K562 (cell line): ENCODE measurements around the gene NCOA4. TPM values are rescaled to one million over a fixed set of nuclear protein-coding genes. Genes with fewer than 3 reads are reported as not detected.

Experiments
- BRD4 ChIP-seq: fragments of 200-600 bp; sonication (generic); IDR thresholded peaks from 2 replicates; pipeline ENCODE4 v1.6.1; 2017; ENCODE audit warnings: inconsistent platforms
- CREB3 ChIP-seq: fragments of 450-650 bp; conservative IDR thresholded peaks from 2 replicates; pipeline ENCODE4 v1.6.1; 2016; ENCODE audit warnings: missing genetic modification characterization, low read depth, mild to moderate bottlenecking, missing compliant biosample characterization, moderate library complexity
- DACH1 ChIP-seq: fragments of 450-650 bp; IDR thresholded peaks from 2 replicates; pipeline ENCODE4 v1.6.1; 2018; ENCODE audit not compliant: partially characterized antibody
- FOSL1 ChIP-seq: fragments of 200-800 bp; sonication (Bioruptor generic); conservative IDR thresholded peaks from 2 replicates; pipeline ENCODE4 v1.6.1; 2016; ENCODE audit warnings: missing genetic modification characterization, missing compliant biosample characterization
- HOXB6 ChIP-seq: fragments of 250-450 bp; sonication (Bioruptor Pico); IDR thresholded peaks from 2 replicates; pipeline ENCODE4 v1.5.1; 2022; ENCODE audit warnings: mild to moderate bottlenecking, borderline replicate concordance
- IRF9 ChIP-seq: fragments of 450-650 bp; IDR thresholded peaks from 2 replicates; pipeline ENCODE4 v1.6.1; 2016; ENCODE audit warnings: missing biosample characterization, missing genetic modification characterization
- NFIC ChIP-seq: fragments of 450-650 bp; IDR thresholded peaks from 2 replicates; pipeline ENCODE4 v1.6.1; 2017; ENCODE audit warnings: mild to moderate bottlenecking, inconsistent platforms
- POLR2A ChIP-seq: fragments of 450-650 bp; conservative IDR thresholded peaks from 2 replicates; pipeline ENCODE4 v1.6.1; 2016
- POLR2H ChIP-seq: IDR thresholded peaks from 2 replicates; pipeline ENCODE4 v1.6.1; 2016; ENCODE audit warnings: missing genetic modification characterization, low read depth, mild to moderate bottlenecking, control low read depth, missing compliant biosample characterization, moderate library complexity
- PURB ChIP-seq: sonication (generic); formaldehyde crosslinking; IDR thresholded peaks from 2 replicates; pipeline ENCODE4 v1.9.0; 2021; ENCODE audit warnings: low read depth, mild to moderate bottlenecking, missing genetic modification reagents
- SMC3 ChIP-seq: conservative IDR thresholded peaks from 2 replicates; pipeline ENCODE4 v1.6.1; 2011; ENCODE audit warnings: low read depth, low read length, improper control_type of control experiment; ENCODE audit not compliant: insufficient read depth
- SRF ChIP-seq, 2 experiments: fragments of 250-450, 450-650 bp in 1 of 2; sonication (Bioruptor Pico) in 1 of 2; sonication (generic) in 1 of 2; formaldehyde crosslinking; IDR thresholded peaks; 2 replicates each; pipeline versions ENCODE4 v1.5.0 to v1.5.1; 2020 to 2022; ENCODE audit warnings: mild to moderate bottlenecking in 1 of 2, missing genetic modification reagents in 1 of 2
- TAL1 ChIP-seq: fragments of 450-650 bp; IDR thresholded peaks from 2 replicates; pipeline ENCODE4 v1.6.1; 2016; ENCODE audit warnings: mild to moderate bottlenecking
- TCF15 ChIP-seq: fragments of 250-450 bp; sonication (Bioruptor Pico); IDR thresholded peaks from 2 replicates; pipeline ENCODE4 v1.8.0; 2022; ENCODE audit warnings: moderate library complexity, mild to moderate bottlenecking, inconsistent platforms
- TGIF2 ChIP-seq: sonication (generic); formaldehyde crosslinking; IDR thresholded peaks from 2 replicates; pipeline ENCODE4 v1.8.1; 2022; ENCODE audit warnings: mild to moderate bottlenecking, missing genetic modification reagents, moderate library complexity
- YY1 ChIP-seq, 3 experiments: IDR thresholded peaks; 2 replicates each; pipeline ENCODE4 v1.6.1; 2011; ENCODE audit warnings: low read length in 2 of 3, mild to moderate bottlenecking in 2 of 3, moderate library complexity in 2 of 3, borderline replicate concordance in 1 of 3, control low read depth in 1 of 3, low read depth in 1 of 3; ENCODE audit not compliant: insufficient read depth in 3 of 3, insufficient replicate concordance in 2 of 3, control insufficient read depth in 1 of 3, insufficient read length in 1 of 3; ENCODE audit errors: extremely low read depth in 1 of 3
- ZEB2 ChIP-seq: fragments of 450-650 bp; IDR thresholded peaks from 2 replicates; pipeline ENCODE4 v1.6.1; 2016
- ZHX1 ChIP-seq: fragments of 150-350 bp; conservative IDR thresholded peaks from 2 replicates; pipeline ENCODE4 v1.6.1; 2014; ENCODE audit warnings: low read length
- ZNF174 ChIP-seq: fragments of 250-450 bp; sonication (Bioruptor Pico); IDR thresholded peaks from 2 replicates; pipeline ENCODE4 v1.4.0; 2020; ENCODE audit warnings: mild to moderate bottlenecking
- ZNF408 ChIP-seq: fragments of 250-450 bp; sonication (Bioruptor Pico); IDR thresholded peaks from 2 replicates; pipeline ENCODE4 v1.4.0; 2020; ENCODE audit warnings: low read depth, mild to moderate bottlenecking, moderate library complexity
- ZNF436 ChIP-seq: fragments of 250-450, 450-650 bp; sonication (Bioruptor Pico); formaldehyde crosslinking; IDR thresholded peaks from 2 replicates; pipeline ENCODE4 v1.7.0; 2020; ENCODE audit warnings: mild to moderate bottlenecking
- ZNF764 ChIP-seq: fragments of 250-450 bp; sonication (Bioruptor Pico); IDR thresholded peaks from 2 replicates; pipeline ENCODE4 v1.4.0; 2020; ENCODE audit warnings: low read depth, mild to moderate bottlenecking, moderate library complexity
- polyA plus RNA-seq, 8 experiments: library from polyadenylated mRNA; depleted of rRNA in 4 of 8; stranded (reverse) in 5 of 8; unstranded in 3 of 8; fragments of >200 nt; fragmentation: Nextera tagmentation in 2 of 8; fragmentation: Illumina TruSeq in 1 of 8; extraction: Ambion mirVana in 2 of 8; extraction: Trizol in 1 of 8; gene quantifications; 2 replicates each; pipeline versions ENCODE4 v1.2.1 to v1.2.3, GENCODE V29; 2011 to 2014; ENCODE audit warnings: inconsistent platforms in 1 of 8, missing spikeins in 1 of 8
- total RNA-seq, 7 experiments: library from RNA; depleted of rRNA in 6 of 7; stranded (reverse); fragments of >200 nt in 6 of 7; fragmentation: Illumina TruSeq in 2 of 7; extraction: Trizol in 2 of 7; gene quantifications; 2 replicates each; pipeline versions ENCODE4 v1.2.1 to v1.2.3, GENCODE V29; 2011 to 2021; ENCODE audit warnings: low replicate concordance in 1 of 7
- TF ChIP-seq, protein P1 (sequence below): fragments of 200-800 bp; sonication (Bioruptor generic); IDR thresholded peaks from 2 replicates; pipeline ENCODE4 v1.6.1; 2017; ENCODE audit warnings: missing genetic modification characterization, missing compliant biosample characterization

The NCOA4 gene
- total and polyA plus RNA-seq, 9 of the 15 experiments (the other 6 are each of a cell fraction or from before 2014, with no cell fraction given) = 89.8 to 283 (median 181) TPM

GRCh38 chr10:46001187-46001756 lies 29.2 kb downstream of the NCOA4 start (continued):
- TF ChIP-seq POLR2H (tag) (peak; percentile 74), SMC3 (no peak), TAL1 (peak; percentile 100), TCF15 (CRISPR knock-in tag) (no peak), ZEB2 (peak; percentile 89), ZNF408 (CRISPR knock-in tag) (no peak), ZNF764 (CRISPR knock-in tag) (no peak), ZNF174 (CRISPR knock-in tag) (no peak), CREB3 (peak; percentile 83; the same call in 1 of the 2 replicates), HOXB6 (no peak), TGIF2 (no peak), BRD4 (no peak), SRF (CRISPR knock-in tag; IDR thresholded peaks at IDR 0.05) (no peak), ZHX1 (no peak), FOSL1 (tag) (peak; percentile 95), POLR2A (no peak), IRF9 (tag) (0 out of 2 replicates have a peak, but pooled peaks have one; percentile 53), DACH1 (peak; percentile 98), NFIC (peak; percentile 98), ZNF436 (no peak), PURB (no peak), YY1 (IDR thresholded peaks at IDR 0.05; ENCODE audit: borderline replicate concordance in 1 of 3, control insufficient read depth in 1 of 3, extremely low read depth in 1 of 3, insufficient read depth in 3 of 3, insufficient read length in 1 of 3, insufficient replicate concordance in 2 of 3, low read depth in 1 of 3, low read length in 2 of 3) (peak in 1 of 3 experiments; percentile 81)
- TF ChIP-seq, protein P1, sequence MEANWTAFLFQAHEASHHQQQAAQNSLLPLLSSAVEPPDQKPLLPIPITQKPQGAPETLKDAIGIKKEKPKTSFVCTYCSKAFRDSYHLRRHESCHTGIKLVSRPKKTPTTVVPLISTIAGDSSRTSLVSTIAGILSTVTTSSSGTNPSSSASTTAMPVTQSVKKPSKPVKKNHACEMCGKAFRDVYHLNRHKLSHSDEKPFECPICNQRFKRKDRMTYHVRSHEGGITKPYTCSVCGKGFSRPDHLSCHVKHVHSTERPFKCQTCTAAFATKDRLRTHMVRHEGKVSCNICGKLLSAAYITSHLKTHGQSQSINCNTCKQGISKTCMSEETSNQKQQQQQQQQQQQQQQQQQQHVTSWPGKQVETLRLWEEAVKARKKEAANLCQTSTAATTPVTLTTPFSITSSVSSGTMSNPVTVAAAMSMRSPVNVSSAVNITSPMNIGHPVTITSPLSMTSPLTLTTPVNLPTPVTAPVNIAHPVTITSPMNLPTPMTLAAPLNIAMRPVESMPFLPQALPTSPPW (CRISPR knock-in tag) = peak; percentile 94
